Endothelial cell (in vitro differentiated cells): Measurements from ENCODE around the gene EPHA4. TPM values are rescaled to one million over a fixed set of nuclear protein-coding genes. Genes with fewer than 3 reads are reported as not detected.
"Not testable (repeated sequence)": the region's sequence is repeated elsewhere in the genome, so short reads cannot be mapped to it uniquely, and the experiment has no call there.

ENCODE experiments used
- DNase-seq: peaks from one replicate; pipeline ENCODE4 v3.0.0; 2021; ENCODE audit warnings: low spot score
- H3K27ac Mint-ChIP-seq: one replicate; pipeline ENCODE4 v1.8.0; 2021; ENCODE audit warnings: mixed read lengths, inconsistent platforms; ENCODE audit not compliant: unreplicated experiment
- H3K27me3 Mint-ChIP-seq: one replicate; pipeline ENCODE4 v1.8.0; 2021; ENCODE audit warnings: mild to moderate bottlenecking, moderate library complexity, mixed read lengths, inconsistent platforms; ENCODE audit not compliant: unreplicated experiment
- H3K36me3 Mint-ChIP-seq: one replicate; pipeline ENCODE4 v1.8.0; 2021; ENCODE audit warnings: mild to moderate bottlenecking, low read depth, mixed read lengths, inconsistent platforms; ENCODE audit not compliant: unreplicated experiment
- H3K4me1 Mint-ChIP-seq: one replicate; pipeline ENCODE4 v1.8.0; 2021; ENCODE audit warnings: mild to moderate bottlenecking, mixed read lengths, inconsistent platforms; ENCODE audit not compliant: unreplicated experiment
- H3K4me3 Mint-ChIP-seq: one replicate; pipeline ENCODE4 v1.8.0; 2021; ENCODE audit warnings: mild to moderate bottlenecking, mixed read lengths, inconsistent platforms; ENCODE audit not compliant: unreplicated experiment
- H3K9me3 Mint-ChIP-seq: one replicate; pipeline ENCODE4 v1.8.0; 2021; ENCODE audit warnings: mixed read lengths, inconsistent platforms; ENCODE audit not compliant: unreplicated experiment
- CTCF ChIP-seq: fragments of 200-600 bp; sonication (generic); IDR thresholded peaks from one replicate; pipeline ENCODE4 v1.5.0; 2021; ENCODE audit warnings: antibody characterized with exemption; ENCODE audit not compliant: unreplicated experiment
- total RNA-seq: library from RNA; stranded (reverse); fragmentation: NEBNext Ultra II Directional; extraction: Animal tissue kit (Norgen Biotek cat#: 25700); gene quantifications from one replicate; pipeline ENCODE4 v1.2.1, GENCODE V29; 2021; ENCODE audit not compliant: unreplicated experiment

EPHA4 gene
- total RNA-seq, 1 donor from 2014 or later = 62.0 TPM

DNA sequence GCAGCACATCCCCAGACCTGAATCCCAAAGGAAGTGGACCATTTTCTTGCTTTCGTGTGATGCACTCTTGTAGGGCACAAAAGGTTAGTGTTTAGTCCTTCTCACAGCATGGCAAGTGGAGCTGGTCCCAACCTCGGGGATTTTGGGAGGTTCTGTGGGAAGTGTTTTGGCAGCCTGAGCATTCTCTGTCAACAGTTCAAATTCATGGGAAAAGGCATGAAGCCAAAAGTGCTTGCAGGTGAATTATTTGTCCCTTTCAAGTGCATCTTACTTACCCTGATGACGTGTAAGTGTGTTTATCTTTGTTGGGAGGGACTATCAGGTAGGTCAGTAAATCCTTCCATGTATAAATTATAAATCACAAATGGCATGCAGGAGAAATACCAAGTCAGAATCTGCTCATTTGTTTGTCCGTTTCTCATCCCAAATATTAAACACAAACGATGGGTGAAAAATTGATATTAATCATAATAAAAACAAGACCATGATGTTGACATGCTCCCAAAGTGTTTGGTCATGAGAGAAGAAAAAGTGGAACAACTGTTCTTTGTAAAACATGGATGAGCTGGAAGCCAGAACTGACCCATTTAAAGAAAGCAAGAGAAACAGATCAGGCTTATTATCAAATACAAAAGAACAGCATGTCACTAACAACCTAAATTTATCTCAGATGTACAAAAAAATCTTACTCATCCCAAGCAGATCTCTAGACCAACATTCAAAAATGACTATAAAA lies 57.6 kb downstream of the EPHA4 start:
- no peaks in the 10 kb centered on the region for H3K36me3 Mint-ChIP-seq
- no peaks in the 10 kb centered on the region for H3K27me3 Mint-ChIP-seq
- DNase-seq = no peak
- H3K9me3 Mint-ChIP-seq = no peaks in the 10 kb centered on the region
- TF ChIP-seq CTCF = no peak
- H3K27ac Mint-ChIP-seq = no peak overlapping the region
- H3K4me1 Mint-ChIP-seq = peaks cover 19% of the 10 kb centered on the region
- H3K4me3 Mint-ChIP-seq = no peak overlapping the region

- Mint-ChIP-seq H3K9me3 (no peaks in the 10 kb centered on the region), H3K4me3 (no peak overlapping the region), H3K36me3 (no peaks in the 10 kb centered on the region), H3K27me3 (no peaks in the 10 kb centered on the region), H3K27ac (no peak overlapping the region), H3K4me1 (peaks cover 15% of the 10 kb centered on the region)
- no peak for DNase-seq
- TF ChIP-seq CTCF = no peak
These were observed 58.9 kb downstream of the EPHA4 start for GRCh38 chr2:221513232-221513631.

DNA sequence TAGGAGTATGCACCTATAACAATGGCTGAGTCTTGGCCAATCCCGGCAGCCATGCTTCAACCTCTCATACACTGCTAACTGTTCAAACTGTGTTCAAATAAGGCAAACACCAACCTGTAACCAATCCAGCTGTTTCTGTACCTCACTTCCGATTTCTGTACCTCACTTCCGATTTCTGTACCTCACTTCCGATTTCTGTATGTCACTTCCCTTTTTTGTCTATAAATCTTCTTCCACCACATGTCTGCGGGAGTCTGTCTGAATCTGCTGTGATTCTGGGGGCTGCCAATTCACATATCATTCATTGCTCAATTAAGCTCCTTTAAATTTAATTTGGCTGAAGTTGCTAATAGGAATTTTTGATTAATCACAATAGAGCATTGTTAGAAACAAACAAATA lies 60.8 kb downstream of the EPHA4 start:
- not testable (repeated sequence) for H3K27me3 Mint-ChIP-seq, H3K4me3 Mint-ChIP-seq, H3K27ac Mint-ChIP-seq, H3K36me3 Mint-ChIP-seq, H3K9me3 Mint-ChIP-seq, DNase-seq
- peaks cover 15% of the 10 kb centered on the region for H3K4me1 Mint-ChIP-seq

GRCh38 chr2:221506469-221506868 lies 65.6 kb downstream of the EPHA4 start:
- Mint-ChIP-seq H3K27ac (no peak overlapping the region), H3K27me3 (no peaks in the 10 kb centered on the region), H3K36me3 (no peaks in the 10 kb centered on the region), H3K9me3 (no peaks in the 10 kb centered on the region), H3K4me1 (peaks cover 5% of the 10 kb centered on the region), H3K4me3 (no peak overlapping the region)
- TF ChIP-seq CTCF = no peak
- DNase-seq = no peak

DNA sequence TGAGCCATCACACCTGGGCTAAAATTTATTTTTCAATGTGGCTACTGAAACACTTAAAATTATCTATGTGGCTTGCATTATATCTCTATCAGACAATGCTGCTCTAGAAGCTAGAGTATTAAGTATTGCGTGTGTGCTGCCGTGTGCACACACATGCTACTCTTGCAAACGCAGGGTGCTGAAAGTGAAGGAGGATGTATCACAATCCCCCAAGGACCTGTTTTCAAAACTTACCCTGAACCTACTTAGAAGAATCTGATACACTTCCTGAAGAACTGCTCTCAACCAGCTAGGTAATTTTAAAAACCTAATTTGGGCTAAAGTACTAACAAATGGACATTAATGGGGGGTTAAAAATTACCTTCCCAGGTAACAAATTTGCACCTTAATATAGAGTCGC lies 66.5 kb downstream of the EPHA4 start:
- Mint-ChIP-seq H3K27me3 (no peaks in the 10 kb centered on the region), H3K27ac (no peak overlapping the region), H3K4me3 (no peak overlapping the region), H3K36me3 (peaks cover under 1% of the 10 kb centered on the region), H3K9me3 (no peaks in the 10 kb centered on the region), H3K4me1 (peaks cover 3% of the 10 kb centered on the region)
- no peak for DNase-seq
- no peak for TF ChIP-seq CTCF
